Measurements from ENCODE around the gene ARID1B.
"Not testable (repeated sequence)": the region's sequence is repeated elsewhere in the genome, so short reads cannot be mapped to it uniquely, and the experiment has no call there.

Gene ARID1B

DNA sequence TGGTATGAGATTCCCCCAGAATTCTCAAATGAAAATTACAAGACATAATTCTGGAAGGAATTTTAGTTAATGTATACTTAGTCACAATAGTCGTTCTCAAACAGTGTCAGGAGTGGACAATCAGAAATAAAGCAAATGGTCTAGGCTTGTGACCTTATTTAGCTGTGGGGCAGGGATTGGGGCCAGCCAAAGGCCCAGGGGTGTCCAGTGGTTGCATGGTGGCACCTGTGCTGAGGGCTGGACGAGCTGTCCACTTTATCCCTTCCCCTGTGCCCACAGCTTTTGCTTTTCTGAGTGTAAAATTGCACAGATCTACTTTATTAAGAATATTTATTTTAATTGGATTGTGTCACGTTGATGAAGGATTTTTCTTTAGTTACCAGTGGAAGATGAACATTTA, 195.0 kb downstream of the ARID1B start:
- no peak for DNase-seq

DNA sequence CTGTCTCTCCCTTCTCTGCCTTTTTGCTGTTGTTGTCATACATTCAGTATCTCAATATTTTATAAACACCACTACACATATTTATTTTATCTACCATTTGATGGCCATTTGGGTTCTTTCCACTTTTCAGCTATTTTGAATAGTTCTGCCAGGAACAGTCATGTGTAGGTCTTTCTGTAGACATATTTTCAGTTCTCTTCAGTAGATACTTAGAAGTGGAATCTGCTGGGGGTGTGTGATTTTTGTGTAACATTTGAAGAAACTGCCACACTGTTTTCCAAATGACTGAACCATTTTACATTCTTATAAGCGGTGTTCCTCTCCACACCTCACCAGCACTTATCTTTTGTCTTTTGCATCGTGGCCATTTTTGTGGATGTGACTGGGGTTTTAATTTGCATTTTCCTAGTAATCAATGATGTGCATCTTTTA, 197.7 kb downstream of the ARID1B start:
- no peak for DNase-seq

DNA sequence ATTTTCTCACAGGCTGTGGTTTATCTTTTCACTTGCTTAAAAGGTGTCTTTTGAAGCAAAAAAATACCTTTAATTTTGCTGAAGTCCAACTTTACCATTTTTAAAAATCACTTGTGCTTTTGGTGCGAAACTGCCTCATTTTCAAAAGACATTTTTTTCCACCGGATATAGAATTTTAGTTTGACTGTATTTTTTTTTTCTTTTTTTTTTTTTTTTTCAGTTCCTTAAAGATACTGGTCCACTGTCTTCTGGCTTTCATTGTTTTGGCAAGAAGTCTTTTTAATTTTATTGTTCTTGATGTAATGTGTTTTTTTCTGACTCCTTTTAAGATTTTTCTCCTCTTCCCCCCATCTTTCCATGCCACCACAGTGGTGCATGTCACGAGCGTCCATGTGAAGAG, 198.2 kb downstream of the ARID1B start:
- no peak for DNase-seq

DNA sequence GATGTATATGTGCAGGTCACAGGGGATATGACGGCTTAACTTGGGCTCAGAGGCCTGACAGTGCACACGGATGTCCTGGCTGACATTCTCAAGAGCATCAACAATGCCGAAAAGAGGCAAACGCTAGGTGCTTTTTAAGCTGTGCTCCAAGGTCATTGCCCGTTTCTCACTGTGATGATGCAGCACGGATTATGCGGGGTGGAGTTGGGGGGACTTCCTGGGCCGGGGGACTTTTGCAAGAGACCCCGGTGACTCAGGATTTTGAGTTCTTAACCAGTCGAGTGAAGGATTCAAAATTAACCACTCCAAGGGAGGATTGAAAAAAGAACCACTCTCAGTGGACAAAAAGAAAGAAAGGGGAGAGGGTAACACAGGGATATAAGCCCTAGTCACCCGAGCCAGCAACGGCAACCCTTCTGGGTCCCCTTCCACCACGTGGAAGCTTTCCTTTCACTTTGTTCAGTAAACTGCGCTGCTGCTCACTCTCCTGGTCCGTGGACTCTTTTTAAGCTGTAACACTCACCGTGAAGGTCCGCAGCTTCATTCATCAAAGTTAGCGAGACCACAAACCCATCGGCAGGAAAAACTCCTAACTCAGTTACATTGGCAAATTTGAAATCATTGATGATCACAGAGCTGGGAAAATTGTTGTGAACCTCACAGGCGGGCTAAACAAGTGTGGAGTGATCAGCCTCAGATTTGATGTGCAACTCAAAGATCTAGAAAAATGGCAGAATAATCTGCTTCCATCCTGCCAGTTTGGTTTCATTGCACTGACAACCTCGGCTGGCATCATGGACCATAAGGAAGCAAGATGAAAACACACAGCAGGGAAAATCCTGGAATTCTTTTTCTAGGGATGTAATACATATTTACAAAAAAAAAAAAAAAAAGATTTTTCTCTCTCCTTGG, 199.3 kb downstream of the ARID1B start:
- no peak for DNase-seq

- DNase-seq = no peak
These were observed 200.5 kb downstream of the ARID1B start for GRCh38 chr6:156977527-156978291.

- DNase-seq = no peak
These were observed 201.8 kb downstream of the ARID1B start for GRCh38 chr6:156978948-156979347.

DNA sequence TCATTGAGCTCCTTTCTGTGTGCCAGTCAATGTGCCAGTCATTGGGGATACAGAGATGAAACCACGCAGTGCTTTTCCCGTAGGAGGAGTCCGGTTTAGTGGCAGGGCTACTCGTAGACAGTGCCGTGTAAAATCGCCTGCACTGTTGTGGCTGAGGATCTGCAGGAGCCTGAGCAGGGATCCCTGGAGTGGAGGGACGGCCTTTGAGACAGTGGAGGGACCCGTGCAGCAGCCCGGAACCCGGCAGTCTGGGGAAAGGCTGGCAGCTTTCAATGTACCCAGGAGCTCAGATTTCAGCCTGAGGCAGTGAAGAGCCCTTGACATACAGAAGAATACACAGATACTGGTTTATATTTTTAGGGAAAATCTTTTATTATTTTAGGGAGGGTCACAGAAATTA, 203.3 kb downstream of the ARID1B start:
- no peak for DNase-seq

DNA sequence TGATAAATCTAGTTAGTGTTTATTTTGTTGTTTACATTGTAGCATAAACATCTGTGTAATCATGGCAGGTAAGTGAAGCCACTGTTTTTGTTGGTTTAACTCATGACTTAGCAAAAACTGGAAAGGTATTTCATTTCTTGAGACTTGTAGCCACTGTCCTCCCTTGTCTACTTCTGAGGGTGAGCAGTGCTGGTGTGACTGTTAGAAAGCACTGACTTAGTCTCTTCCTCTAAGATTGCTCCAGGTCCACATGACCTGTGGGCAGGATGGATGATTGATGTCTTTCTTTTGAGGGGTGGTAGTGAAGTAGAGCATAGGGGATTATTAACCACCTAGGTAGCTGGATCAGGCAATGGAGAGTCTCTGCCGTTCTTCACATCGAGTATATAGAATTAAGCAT, 203.8 kb downstream of the ARID1B start:
- no peak for DNase-seq

DNA sequence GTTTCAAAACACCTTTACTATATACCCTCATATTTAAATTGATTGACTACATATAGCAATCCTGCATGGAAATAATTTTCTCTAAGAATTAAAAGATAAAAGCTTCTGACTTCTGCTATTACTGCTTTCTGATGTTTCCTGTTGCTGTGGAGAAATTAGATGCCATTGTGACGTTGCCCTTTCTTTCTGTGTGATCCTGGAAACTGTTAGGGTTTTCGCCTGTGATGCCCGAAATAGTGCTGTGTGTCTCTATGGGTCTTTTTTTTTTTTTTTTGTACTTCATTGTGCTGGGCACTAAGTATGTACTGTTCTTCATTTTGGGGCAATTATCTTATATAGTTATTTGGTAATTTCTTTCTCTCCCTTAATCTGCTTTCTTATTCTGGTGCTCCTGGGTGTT, 205.0 kb downstream of the ARID1B start:
- no peak for DNase-seq

DNA sequence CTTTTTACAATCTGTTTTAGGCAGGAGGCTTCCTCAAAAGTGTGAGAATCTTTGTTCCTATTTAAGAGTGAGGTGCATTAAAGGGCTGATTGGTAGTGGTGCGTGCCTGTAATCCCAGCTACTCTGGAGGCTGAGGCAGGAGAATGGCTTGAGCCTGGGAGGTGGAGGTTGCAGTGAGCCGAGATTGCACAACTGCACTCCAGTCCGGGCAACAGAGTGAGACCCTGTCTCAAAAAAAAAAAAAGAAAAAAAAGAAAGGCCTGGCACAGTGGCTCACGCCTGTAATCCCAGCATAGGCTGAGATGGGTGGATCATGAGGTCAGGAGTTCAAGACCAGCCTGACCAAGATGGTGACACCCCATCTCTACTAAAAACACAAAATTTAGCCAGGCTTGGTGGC, 205.7 kb downstream of the ARID1B start:
- not testable (repeated sequence) for DNase-seq

- no peak for DNase-seq
These were observed 207.1 kb downstream of the ARID1B start for GRCh38 chr6:156984178-156984738.

DNA sequence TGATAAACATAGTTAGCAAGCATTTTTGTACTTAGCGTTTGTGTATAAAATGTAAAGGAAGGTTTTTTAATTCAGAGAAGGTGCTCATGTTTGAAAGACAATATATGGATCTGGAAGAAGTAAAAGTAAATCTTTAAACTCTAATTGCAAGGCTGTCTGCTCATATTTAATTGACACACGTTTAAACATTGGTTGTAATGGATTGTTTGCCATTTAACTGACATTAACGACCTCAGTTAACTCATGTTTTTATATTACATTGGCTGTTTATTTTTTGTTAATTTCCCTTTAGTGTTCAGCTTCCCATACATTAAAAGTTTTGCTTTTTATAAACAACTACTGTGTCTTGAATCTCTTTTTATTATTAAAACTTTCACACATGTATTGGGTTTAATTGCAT, 208.1 kb downstream of the ARID1B start:
- no peak for DNase-seq

DNA sequence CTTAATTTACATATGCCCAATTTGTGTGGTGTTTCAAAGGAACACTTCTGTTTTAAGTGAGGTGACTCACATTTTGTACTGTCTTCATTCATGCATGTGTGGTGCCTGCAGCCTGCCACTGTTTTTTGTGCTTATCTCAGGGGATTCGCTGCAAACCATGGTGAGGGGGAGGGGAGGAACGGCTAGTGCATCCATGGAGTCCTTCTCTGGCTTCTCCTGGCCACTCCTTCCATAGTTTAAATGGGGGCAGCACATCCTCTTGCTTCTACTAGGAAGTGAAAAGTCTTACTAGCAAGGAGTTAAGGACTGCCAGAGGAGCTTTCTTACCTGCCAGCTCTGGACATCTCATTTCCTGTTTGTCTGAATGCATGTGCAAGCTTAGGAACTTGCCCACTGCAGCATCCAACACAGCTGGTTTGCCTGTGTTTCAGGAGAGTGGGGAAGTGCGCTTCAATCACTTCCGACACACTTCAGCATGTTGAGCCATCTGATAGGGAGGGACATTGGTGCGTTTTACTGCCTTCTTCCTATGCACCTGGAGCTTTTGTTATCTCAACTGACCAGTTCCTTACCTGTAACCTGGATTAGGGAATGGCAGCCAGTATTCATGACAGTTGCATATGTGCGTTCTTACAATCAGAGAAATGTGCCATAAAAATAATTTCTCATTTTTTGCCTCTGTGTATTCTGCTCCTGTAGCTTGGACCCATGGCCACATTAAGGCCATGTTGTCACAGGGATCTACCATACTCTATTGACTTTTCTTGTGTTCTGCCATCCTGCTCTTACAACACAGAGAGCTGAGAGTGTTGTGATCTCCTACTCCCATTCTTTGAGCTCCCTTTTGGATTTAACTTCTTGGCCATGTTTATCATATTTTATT, 211.3 kb downstream of the ARID1B start:
- DNase-seq = peak; percentile 59

- no peak for DNase-seq
These were observed 212.1 kb downstream of the ARID1B start for GRCh38 chr6:156989159-156989806.

DNA sequence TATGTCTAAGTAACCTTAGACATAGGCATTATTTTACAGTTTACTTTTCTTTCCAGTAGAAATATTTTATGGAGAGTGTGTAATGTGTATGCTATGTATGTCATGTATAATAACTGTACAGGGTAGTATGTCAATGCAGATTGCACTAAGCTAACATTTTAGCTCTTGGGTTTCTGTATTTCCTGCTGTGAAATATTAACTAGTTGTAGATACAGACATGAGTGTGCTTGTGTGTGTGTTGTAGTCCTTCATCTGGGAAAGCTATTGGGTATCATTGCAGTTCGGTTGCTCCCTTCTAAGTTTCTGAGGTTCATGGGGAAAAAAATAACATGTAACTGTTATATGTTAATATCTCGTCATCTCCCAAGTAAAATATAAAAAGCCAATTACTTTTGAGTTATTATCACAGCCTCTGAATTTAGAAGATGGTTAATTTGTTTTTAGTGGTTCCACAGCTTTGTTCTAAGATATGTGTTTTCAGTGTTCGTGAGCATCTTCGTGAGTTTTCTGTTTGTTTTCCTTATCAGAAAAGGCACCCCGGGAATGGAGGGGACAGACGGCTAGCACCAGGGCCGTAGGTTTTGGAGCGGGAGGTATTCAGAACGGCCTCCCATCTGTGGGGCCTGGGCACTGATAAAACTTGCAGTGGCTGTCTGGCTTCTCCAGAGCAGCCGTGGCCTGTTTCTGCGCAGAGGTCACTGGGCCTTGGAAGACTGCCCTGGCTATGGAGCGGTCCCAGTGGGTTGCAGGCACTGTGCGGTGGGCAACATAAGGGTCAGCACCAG, 215.0 kb downstream of the ARID1B start:
- DNase-seq = peak; percentile 56

DNA sequence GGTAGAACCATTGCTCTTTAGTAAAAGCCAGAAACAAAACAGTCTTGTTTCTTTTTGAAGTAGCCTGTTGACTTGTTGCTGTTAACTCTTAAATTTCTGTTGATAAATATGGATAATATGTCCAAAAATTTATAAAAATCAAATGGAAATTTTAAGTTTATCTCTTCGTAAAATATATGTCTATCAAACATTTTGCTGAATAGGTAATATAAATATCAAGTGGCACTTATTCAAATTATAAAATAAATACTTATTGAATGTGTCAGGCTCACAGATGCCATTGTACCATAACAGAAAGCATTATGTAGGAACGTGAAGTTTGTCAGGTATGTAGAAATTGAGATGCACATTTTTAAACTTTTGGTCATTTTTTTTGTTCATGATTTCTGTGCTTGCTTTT, 216.5 kb downstream of the ARID1B start:
- no peak for DNase-seq

DNA sequence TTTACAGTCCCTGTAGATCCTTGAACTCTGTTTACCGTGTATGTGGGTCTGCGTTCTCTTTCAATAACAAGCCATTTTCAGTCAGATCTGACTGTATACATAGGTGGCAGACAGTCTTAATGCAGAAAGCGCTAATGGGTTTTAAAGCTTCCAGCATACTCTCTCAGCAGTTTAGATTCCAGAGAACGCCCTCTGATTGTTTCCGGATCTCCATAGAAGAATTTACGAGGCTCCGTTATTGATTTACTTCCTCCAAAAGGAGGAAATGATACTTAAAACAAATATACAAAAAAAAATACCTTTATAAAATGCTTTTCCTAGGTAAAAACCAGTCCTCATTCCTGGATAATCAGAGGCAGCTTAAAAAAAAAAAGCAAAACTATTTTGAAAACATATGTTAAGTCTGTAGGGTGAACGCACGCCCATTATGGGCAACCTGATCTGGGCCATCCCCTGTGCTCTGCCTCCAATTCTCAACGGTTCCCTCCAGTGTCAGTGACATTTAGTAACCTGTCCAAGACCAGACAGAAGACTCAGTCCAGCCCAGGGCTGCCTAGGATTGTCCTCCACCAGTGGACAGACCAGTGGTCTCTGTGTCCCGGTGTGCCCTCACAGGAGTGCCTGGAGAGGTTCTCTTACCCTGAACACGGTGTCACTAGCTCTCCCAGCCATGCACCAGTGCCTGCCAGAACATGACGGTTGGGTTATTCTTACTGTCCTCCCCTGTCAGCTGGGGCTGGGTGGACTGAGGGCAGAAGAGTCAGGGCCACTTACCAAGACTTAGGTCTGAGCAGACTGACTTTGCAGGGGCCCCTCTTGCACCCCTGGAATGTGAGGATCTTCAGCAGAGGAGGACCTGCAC, 217.3 kb downstream of the ARID1B start:
- DNase-seq = no peak

DNA sequence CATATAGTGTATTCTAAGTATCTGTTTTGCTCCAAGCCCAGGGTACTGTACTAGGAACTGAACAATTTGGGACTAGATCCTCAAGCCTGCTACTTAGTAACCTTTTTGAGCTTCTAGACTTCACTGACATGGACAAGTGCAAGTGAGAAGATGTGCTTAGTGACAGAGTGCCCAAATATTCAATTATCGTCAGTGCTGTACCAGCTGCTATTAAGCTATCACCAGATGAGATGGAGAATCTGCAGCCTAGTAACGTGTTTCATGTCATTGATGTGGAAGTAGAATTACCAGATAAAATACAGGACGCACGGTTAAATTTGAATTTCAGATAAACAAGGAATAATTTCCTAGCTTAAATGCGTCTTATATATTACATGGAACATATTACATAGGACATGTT, 218.3 kb downstream of the ARID1B start:
- DNase-seq = no peak

DNA sequence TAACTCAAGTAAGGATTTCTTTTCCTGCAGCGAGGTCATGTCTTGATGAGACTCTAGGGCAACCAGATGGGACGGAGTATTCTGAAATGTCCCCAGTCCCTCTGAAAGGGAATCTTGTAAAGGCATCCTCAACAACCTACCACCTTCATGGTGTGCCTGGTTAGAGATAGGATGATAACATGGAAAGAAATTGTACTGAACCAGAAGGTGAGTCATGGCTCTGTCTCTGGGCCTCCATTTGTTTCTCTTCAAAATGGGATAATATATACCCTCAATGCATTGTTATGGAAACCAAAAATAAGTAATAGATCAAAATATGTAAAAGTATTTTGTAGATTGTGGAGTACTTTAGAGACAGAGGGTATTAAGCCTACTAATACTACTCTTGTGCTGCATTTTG, 219.1 kb downstream of the ARID1B start:
- no peak for DNase-seq

DNA sequence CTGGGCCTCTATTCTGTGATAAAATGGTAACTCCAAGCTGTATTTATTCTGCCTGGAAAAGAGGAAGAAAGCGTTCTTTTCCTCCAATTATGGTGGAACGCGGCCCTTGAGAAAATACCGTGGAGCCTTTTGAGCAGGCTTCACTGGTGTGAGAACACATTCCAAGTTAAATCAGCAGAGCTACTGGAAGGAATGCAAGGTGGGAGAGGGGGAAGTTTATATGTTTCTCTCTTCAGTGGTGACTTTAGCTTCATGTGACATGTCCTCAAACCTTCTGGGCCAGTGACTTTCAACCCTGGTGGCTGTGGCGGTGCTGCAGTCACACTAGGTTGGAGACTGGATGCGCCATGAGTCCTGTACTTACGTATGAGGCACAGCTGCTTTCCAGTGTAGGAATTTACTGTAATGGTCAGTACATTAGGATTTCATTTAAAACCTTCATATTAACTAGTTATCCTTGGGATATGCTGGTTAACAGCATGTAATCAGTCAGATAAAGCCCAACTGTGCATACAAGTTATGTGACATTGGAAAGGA, 221.7 kb downstream of the ARID1B start:
- no peak for DNase-seq
